GM18873 (cell line): ENCODE measurements around the gene KLC1.

Experiments
- ATAC-seq: cut with Tn5 transposase; IDR thresholded peaks from one replicate; pipeline ENCODE4 v1.9.1; 2021; ENCODE audit warnings: mild to moderate bottlenecking, moderate library complexity, moderate number of reproducible peaks; ENCODE audit not compliant: unreplicated experiment, low FRiP score

The KLC1 gene

GRCh38 chr14:103656031-103656755 is 27.2 kb downstream of the KLC1 start:
- ATAC-seq: no peak

- ATAC-seq: no peak
Measured at GRCh38 chr14:103656756-103657133, 27.7 kb downstream of the KLC1 start.

DNA sequence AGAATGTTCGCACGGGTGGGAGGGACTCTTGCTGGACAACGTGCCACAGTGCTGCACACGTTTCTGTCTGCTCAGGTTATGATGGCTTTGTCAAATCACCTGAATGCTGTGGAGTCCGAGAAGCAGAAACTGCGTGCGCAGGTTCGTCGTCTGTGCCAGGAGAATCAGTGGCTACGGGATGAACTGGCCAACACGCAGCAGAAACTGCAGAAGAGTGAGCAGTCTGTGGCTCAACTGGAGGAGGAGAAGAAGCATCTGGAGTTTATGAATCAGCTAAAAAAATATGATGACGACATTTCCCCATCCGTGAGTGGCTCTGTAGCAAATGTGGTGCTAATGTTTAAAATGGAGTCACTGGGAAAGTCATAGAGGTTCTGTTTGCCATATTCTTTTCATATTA is 28.5 kb downstream of the KLC1 start:
- ATAC-seq: no peak

- no peak for ATAC-seq
Measured at GRCh38 chr14:103659631-103660030, 30.6 kb downstream of the KLC1 start.

DNA sequence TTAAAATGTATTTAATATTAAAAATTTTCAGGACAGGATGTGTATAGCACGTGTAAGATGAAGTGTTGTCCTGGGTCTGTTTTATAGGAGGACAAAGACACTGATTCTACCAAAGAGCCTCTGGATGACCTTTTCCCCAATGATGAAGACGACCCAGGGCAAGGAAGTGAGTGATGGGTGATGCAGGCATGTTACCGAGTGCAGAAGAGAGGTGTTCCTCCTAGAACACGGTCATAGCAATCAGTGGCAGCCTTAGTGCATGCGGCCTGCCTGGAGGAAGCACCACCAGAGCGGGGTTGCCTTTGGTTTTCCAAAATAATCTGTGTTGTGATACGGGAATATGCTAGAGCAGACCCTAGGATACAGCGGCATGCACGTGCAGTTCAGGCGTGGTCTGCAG is 33.0 kb downstream of the KLC1 start:
- ATAC-seq: no peak

DNA sequence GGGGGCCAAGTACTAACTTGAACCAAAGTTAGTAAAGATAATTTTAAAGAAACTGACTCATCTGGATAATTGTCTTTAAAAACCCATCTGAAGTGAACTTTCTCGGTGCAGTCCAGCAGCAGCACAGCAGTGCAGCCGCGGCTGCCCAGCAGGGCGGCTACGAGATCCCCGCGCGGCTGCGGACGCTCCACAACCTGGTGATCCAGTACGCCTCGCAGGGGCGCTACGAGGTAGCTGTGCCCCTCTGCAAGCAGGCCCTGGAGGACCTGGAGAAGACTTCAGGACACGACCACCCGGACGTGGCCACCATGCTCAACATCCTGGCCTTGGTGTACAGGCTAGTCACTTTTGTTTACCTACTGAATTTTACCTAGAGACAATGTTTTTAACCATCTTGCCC is 33.6 kb downstream of the KLC1 start:
- no peak for ATAC-seq

GRCh38 chr14:103663506-103663905 is 34.5 kb downstream of the KLC1 start:
- ATAC-seq: no peak

DNA sequence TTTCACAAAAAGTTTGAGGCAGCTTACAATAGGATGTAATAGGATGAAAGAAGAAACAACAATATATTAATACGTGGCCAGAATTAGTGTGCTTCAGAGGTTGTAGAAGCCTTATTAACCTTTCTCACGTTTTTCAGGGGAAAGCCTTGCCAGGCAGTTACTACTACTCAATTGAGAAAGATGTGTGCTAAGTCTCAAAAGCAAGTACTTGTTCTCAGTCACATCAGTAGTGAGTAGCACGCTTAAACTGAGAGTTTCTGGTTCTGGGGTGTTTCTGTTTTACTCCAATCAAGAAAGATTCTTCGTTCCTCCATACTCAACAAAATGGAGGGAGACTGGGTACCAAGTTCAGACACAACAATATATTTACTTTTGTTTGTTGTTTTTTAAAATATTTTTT is 38.7 kb downstream of the KLC1 start:
- ATAC-seq: no peak

DNA sequence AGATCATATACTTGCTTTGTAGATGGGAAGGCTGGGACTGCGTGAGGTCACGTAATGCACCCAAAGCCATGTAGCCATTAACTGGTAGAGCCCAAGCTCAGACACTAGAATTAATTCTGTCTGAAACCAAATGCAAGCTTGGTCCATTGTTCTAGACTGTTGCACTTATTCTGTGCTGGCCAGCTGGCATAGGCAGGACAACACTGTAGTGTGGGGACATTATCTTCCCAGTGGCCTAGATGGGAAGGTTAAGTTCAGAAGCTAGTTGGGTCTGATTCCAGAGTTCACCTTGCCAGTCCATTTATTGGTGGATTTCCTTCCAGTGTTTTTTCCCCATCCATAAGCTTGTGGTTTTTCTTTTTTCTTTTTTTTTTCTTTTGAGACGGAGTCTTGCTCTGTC is 39.1 kb downstream of the KLC1 start:
- ATAC-seq: no peak

DNA sequence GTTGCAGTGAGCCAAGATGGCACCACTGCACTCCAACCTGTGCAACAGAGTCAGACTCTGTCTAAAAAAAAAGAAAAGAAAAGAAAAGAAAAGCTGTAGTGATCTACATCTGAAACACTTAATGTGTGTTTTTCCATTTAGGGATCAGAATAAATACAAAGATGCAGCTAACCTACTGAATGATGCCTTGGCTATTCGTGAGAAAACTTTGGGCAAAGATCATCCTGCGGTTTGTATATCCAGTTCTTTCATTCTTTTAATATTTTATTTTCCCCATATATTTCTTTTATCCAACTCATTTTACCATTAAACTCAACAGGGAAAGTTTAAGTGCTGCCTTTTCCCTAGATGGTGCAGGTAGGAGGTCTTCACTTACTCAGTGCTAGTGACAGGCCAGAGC is 40.4 kb downstream of the KLC1 start:
- ATAC-seq: no peak

DNA sequence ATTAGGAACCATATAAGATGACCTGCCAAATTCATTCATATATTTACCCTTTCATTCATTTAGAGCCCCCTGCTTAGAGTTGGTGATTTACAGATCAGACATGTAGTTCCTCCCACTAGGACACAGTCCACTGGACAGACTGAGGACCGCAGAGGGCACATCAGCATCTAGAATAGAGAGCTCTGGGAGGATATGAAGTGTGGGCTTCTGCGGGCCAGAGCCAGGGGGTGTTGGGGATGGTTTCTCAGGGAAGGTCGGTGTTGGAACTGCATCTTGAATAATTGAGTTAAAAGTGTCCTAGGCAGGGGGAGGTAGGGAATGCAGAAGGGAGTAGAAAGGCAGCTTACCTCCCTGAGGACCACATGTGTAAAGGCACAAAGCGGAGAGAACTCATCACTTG is 42.9 kb downstream of the KLC1 start:
- no peak for ATAC-seq

DNA sequence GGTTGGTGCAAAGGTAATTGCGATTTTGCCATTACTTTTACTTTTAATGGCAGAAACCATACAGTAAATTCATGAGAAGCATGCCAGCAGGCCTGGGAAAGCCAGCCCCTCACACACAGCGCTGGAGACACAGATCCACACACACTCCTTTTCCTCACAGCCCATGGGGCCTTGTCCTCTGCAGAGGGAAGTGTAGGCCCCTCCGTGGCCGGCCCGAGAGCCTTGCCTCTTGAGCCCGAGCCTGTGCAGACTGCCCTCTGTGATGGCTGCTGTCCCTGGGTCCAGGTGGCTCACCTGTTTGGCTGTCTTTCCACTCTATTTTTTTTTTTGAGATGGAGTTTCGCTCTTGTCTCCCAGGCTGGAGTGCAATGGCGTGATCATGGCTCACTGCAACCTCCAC is 46.9 kb downstream of the KLC1 start:
- ATAC-seq: no peak

DNA sequence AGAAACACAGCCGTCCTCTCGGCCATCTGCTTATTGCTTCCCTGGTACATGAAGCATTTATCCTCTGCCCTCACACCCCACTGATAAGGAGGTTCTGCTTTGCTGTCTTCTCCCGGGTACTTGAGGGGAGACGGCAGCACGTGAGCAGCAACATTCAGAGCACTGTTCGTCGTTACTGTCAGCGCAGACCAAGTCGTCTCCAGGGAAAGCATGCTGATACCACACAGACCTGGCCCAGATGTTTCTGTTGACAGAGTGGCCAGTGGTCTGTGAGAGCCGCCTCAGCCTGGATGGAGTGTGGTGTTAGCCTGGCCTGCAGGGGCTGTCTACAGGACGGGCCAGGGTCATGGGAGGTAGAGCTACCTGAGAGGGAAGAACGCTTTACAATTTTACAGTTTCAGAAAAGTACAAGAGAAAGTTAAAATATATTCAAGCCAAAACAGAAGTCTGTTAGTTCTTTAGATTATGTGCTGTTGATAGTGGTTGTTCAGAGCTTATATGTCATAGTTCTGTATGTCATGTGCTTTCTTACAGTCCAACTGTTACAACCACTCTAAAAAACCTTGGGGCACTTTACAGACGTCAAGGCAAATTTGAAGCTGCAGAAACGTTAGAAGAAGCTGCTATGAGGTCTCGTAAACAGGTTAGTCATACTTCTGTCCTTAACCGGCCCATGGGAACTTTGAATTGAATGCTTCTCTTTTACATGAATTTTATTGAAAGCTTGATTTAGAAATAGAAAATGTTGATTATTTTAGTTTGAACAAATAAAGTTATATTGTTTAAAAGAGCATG is 48.1 kb downstream of the KLC1 start:
- no peak for ATAC-seq

GRCh38 chr14:103679351-103679750 is 50.3 kb downstream of the KLC1 start:
- ATAC-seq: no peak

- no peak for ATAC-seq
Measured at GRCh38 chr14:103680491-103681231, 51.6 kb downstream of the KLC1 start.

DNA sequence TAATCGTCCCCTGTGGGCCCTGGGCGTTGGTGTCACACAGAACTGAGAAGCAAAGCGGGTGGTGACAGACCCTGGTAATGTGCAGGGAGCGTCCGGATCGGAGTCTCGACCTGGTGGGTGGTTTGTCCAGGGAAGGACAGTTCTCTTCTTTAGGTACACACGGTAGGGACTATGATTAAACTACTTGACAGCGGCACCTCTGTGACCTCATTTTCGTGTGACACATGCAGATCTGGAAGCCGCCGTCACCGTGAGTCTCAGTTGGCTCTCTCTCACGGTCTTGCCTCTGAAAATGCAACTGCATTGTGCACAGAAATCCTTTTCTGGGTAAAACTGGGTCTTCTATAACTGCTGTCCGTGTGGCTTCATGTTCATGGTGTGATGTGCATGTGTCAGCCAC is 54.1 kb downstream of the KLC1 start:
- ATAC-seq: no peak

- ATAC-seq: no peak
Measured at GRCh38 chr14:103684471-103684870, 55.5 kb downstream of the KLC1 start.

DNA sequence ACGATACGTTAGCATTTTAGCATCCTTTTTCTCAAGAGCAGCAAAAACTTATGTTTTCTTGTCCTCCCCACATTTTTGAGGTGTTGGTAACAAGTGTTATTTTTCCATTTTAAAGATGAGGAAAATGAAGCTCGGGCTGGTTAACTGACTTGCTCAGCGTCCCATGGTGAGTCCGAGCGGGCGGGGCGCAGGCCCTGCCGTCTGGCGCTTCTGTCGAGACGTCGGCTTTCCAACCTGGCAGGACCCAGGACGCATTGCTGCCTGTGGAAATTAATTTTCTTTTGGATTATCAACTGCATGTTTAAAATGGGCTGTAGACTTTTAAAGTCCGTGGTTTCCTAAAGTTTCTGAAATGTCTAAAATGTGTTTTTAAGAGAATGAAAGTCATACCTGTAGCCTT is 55.9 kb downstream of the KLC1 start:
- no peak for ATAC-seq

DNA sequence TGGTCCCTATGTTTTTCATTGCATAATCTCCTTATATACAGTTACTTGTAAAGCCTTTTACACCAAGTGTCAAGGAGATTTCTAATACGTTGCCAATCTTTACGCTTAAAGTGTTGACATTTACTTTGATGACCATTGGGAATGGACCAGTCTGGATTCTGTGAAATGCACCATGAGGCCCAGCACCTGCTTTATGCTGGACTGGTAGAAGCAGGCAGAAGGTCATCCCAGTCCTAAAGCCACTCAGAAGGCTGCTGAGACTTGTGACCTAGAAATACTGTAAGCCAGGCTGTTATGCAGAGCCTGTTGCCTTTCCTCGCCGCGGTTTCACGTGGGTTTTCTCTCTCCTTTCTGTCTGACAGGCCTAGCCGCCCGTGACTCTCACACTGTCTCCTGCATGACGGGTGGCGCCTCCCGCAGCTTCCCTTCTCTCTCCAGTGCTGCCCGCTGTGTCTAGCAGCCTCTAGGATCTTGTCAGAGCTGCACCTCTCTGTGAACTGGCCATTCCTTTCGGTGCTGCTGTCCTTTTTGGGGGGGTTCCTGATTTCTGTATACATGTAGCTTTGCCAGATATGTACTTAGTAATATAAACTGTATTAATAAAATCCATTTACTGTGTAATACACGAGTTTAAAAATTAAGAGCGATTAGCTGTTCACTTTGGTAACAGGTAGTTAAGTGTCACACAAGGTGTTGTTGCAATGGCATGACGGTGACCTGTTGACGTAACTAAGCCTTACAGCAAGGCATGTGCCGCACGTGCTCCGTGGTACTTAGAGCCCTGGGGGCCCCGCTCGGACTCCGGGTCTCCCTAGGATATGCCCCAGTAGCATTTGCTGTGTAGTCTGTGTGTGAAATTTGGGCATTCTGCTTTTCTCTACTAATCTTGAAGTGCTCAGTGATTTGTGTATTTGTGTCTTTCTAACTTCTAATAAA is 56.5 kb downstream of the KLC1 start:
- ATAC-seq: no peak

DNA sequence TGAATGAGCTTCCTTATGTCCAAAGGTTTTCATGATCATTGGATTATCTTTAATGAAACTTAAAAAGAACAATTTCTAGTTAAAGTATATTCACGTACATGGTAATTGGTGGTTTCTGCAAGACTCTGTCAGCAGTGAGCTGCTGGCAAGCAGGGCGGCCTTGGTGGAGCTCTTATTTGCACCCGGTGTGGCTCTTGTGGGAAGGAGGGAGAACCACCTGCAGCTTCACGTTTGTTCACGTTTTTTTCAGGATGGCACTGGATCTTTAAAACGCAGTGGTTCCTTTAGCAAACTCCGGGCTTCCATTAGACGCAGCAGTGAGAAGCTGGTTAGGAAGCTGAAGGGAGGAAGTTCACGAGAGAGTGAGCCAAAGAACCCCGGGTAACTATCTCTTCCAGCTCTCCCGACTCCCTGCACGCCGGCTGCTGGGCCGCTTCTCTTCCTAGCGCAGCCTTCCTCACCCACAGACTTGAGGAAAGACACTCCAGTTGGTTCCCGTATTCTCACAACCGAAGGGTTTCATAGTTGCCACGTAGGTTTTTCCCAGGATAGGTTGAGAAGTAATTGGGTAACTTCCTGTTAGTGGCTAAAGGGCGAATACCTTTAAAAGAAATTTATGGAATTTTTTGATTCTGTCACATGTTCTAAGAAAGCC is 57.9 kb downstream of the KLC1 start:
- no peak for ATAC-seq
